ENCODE measurements around the gene SCAF8.

DNA sequence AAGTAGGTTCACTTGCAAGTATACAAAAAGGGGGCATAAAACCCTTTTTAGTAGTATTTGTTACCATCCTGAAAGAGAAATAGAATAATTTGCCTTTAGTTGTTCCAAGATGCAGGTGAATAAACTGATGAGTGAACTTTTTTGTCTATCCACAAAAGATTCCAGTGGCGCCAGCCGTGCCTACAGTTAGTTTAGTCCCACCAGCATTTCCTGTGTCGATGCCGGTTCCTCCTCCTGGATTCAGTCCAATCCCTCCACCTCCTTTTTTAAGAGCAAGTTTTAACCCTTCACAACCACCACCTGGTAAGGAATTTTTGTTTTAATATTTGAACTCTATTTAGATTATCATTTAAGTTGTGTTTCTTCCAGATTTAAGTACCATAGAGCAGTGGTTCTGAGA lies 90.9 kb downstream of the SCAF8 start:
- TF ChIP-seq, protein P1, sequence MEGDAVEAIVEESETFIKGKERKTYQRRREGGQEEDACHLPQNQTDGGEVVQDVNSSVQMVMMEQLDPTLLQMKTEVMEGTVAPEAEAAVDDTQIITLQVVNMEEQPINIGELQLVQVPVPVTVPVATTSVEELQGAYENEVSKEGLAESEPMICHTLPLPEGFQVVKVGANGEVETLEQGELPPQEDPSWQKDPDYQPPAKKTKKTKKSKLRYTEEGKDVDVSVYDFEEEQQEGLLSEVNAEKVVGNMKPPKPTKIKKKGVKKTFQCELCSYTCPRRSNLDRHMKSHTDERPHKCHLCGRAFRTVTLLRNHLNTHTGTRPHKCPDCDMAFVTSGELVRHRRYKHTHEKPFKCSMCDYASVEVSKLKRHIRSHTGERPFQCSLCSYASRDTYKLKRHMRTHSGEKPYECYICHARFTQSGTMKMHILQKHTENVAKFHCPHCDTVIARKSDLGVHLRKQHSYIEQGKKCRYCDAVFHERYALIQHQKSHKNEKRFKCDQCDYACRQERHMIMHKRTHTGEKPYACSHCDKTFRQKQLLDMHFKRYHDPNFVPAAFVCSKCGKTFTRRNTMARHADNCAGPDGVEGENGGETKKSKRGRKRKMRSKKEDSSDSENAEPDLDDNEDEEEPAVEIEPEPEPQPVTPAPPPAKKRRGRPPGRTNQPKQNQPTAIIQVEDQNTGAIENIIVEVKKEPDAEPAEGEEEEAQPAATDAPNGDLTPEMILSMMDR (IDR thresholded peaks at IDR 0.05; ENCODE audit: poor library complexity), result no peak
- TF ChIP-seq EZH2phosphoT487 (IDR thresholded peaks at IDR 0.05; ENCODE audit: low read depth, severe bottlenecking, unreplicated experiment), result no peak
- no peak for TF ChIP-seq EZH2 (IDR thresholded peaks at IDR 0.05; ENCODE audit: borderline replicate concordance)

All from hepatocyte (in vitro differentiated cells).